GM23248 (cell line): ENCODE results near the gene HLA-DRA.

Experiments
- EZH2 ChIP-seq: fragments of 200-600 bp; sonication (generic); IDR thresholded peaks from 2 replicates; pipeline ENCODE4 v1.6.1; 2018; ENCODE audit warnings: antibody characterized with exemption, mild to moderate bottlenecking; ENCODE audit not compliant: insufficient read depth, poor library complexity, severe bottlenecking
- EZH2phosphoT487 ChIP-seq: fragments of 200-600 bp; sonication (generic); IDR thresholded peaks from 2 replicates; pipeline ENCODE4 v1.6.1; 2018; ENCODE audit warnings: antibody characterized with exemption, moderate library complexity, mild to moderate bottlenecking, low read depth; ENCODE audit not compliant: insufficient read depth

DNA sequence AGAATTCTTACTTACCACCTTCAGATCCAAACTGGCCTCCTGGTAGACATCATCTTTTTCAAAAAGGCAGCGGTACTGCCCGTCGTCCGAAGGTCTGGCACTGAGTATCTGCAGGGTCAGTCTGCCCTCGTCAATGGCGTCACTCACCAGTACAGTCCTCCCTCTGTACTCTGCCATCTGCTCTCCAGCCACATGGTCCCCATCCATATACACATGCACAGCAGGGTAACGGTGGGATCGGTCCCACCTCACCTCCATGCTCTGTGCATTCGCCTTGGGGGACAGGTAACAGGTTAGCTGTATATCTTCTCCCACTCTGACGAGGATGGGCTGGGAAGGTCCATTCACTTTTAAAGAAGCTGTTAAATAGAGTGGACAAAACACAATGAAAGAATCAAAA, 43.7 kb upstream of the HLA-DRA start:
- TF ChIP-seq EZH2phosphoT487 (no peak), EZH2 (no peak)
